K562 (cell line): Measurements from ENCODE around the gene MAB21L3.

ENCODE experiments used
- CEBPG ChIP-seq, 3 experiments: fragments of 200-800 bp in 1 of 3; sonication (Bioruptor generic) in 1 of 3; sonication (generic) in 1 of 3; formaldehyde crosslinking in 1 of 3; IDR thresholded peaks in 2 of 3; conservative IDR thresholded peaks in 1 of 3; 2 replicates each; pipeline versions ENCODE4 v1.6.1 to v1.8.0; 2016 to 2022; ENCODE audit warnings: missing compliant biosample characterization in 2 of 3, missing genetic modification characterization in 2 of 3, mild to moderate bottlenecking in 1 of 3, missing genetic modification reagents in 1 of 3
- CTCF ChIP-seq, 3 experiments: IDR thresholded peaks in 2 of 3; conservative IDR thresholded peaks in 1 of 3; 2 replicates each; pipeline ENCODE4 v1.5.1; 2011 to 2012; ENCODE audit warnings: low read length in 3 of 3, mild to moderate bottlenecking in 3 of 3, control low read depth in 2 of 3, improper control_type of control experiment in 1 of 3, inconsistent platforms in 1 of 3, low read depth in 1 of 3, mixed read lengths in 1 of 3, moderate library complexity in 1 of 3; ENCODE audit not compliant: insufficient read depth in 2 of 3
- EZH2 ChIP-seq: IDR thresholded peaks from 2 replicates; pipeline ENCODE4 v1.6.1; 2012; ENCODE audit warnings: low read depth, mild to moderate bottlenecking, inconsistent platforms, low read length, borderline replicate concordance
- GTF2A2 ChIP-seq: IDR thresholded peaks from 2 replicates; pipeline ENCODE4 v1.6.1; 2016; ENCODE audit warnings: mild to moderate bottlenecking, missing genetic modification characterization, missing compliant biosample characterization
- MAFK ChIP-seq: IDR thresholded peaks from 2 replicates; pipeline ENCODE4 v1.6.1; 2011; ENCODE audit warnings: low read length, improper control_type of control experiment
- NR1H2 ChIP-seq: sonication (generic); formaldehyde crosslinking; IDR thresholded peaks from 2 replicates; pipeline ENCODE4 v1.4.0; 2020; ENCODE audit warnings: mild to moderate bottlenecking, missing genetic modification reagents
- NR2C2 ChIP-seq, 2 experiments: fragments of 200-800 bp in 1 of 2; sonication (Bioruptor generic) in 1 of 2; sonication (generic) in 1 of 2; formaldehyde crosslinking in 1 of 2; IDR thresholded peaks; 2 replicates each; pipeline versions ENCODE4 v1.6.1 to v1.8.0; 2016 to 2022; ENCODE audit warnings: mild to moderate bottlenecking in 1 of 2, missing compliant biosample characterization in 1 of 2, missing genetic modification characterization in 1 of 2, missing genetic modification reagents in 1 of 2
- ZBTB7A ChIP-seq: IDR thresholded peaks from 2 replicates; pipeline ENCODE4 v1.6.1; 2011; ENCODE audit warnings: low read depth, mild to moderate bottlenecking, low read length, moderate library complexity, borderline replicate concordance; ENCODE audit not compliant: control insufficient read depth
- ZNF232 ChIP-seq: sonication (generic); formaldehyde crosslinking; IDR thresholded peaks from 2 replicates; pipeline ENCODE4 v1.8.0; 2022; ENCODE audit warnings: mild to moderate bottlenecking, missing genetic modification reagents
- ZNF384 ChIP-seq: IDR thresholded peaks from 2 replicates; pipeline ENCODE4 v1.6.1; 2012; ENCODE audit warnings: low read depth, low read length, improper control_type of control experiment
- TF ChIP-seq, protein P1 (sequence below): fragments of 250-450 bp; sonication (Bioruptor Pico); IDR thresholded peaks from 2 replicates; pipeline ENCODE4 v1.4.0; 2020
- TF ChIP-seq, protein P2 (sequence below), 2 experiments: fragments of 450-650 bp; formaldehyde crosslinking in 1 of 2; IDR thresholded peaks; 2 replicates each; pipeline versions ENCODE4 v1.4.0 to v1.6.1; 2014 to 2020; ENCODE audit warnings: mild to moderate bottlenecking in 2 of 2, borderline replicate concordance in 1 of 2, low read depth in 1 of 2

DNA sequence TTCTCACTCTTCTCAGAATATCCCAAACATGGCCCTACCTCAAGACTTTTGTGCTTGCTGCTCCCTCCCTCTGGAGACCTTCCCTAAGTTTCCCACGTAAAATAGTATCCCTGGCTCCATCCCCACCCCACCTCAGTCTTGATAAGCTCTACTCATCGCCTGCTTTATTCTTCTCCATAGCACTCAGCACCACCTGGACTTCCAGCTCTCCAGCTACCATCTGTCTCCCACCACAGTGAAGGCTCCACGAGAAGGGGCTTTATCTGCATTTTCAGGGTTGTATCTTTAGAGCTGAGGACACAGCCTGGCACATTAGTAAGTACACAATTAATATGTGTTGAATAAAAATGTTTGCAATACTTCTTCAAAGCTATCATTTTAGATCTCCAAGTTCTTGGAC, 37.8 kb downstream of the MAB21L3 start:
- TF ChIP-seq, protein P1, sequence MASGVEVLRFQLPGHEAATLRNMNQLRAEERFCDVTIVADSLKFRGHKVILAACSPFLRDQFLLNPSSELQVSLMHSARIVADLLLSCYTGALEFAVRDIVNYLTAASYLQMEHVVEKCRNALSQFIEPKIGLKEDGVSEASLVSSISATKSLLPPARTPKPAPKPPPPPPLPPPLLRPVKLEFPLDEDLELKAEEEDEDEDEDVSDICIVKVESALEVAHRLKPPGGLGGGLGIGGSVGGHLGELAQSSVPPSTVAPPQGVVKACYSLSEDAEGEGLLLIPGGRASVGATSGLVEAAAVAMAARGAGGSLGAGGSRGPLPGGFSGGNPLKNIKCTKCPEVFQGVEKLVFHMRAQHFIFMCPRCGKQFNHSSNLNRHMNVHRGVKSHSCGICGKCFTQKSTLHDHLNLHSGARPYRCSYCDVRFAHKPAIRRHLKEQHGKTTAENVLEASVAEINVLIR: no peak
- TF ChIP-seq MAFK: no peak
- TF ChIP-seq ZNF384: no peak
- no peak for TF ChIP-seq EZH2
- TF ChIP-seq, protein P2, sequence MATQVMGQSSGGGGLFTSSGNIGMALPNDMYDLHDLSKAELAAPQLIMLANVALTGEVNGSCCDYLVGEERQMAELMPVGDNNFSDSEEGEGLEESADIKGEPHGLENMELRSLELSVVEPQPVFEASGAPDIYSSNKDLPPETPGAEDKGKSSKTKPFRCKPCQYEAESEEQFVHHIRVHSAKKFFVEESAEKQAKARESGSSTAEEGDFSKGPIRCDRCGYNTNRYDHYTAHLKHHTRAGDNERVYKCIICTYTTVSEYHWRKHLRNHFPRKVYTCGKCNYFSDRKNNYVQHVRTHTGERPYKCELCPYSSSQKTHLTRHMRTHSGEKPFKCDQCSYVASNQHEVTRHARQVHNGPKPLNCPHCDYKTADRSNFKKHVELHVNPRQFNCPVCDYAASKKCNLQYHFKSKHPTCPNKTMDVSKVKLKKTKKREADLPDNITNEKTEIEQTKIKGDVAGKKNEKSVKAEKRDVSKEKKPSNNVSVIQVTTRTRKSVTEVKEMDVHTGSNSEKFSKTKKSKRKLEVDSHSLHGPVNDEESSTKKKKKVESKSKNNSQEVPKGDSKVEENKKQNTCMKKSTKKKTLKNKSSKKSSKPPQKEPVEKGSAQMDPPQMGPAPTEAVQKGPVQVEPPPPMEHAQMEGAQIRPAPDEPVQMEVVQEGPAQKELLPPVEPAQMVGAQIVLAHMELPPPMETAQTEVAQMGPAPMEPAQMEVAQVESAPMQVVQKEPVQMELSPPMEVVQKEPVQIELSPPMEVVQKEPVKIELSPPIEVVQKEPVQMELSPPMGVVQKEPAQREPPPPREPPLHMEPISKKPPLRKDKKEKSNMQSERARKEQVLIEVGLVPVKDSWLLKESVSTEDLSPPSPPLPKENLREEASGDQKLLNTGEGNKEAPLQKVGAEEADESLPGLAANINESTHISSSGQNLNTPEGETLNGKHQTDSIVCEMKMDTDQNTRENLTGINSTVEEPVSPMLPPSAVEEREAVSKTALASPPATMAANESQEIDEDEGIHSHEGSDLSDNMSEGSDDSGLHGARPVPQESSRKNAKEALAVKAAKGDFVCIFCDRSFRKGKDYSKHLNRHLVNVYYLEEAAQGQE (IDR thresholded peaks at IDR 0.05; ENCODE audit: borderline replicate concordance): no peak
- TF ChIP-seq, protein P2 (CRISPR knock-in tag; IDR thresholded peaks at IDR 0.05; ENCODE audit: low read depth): no peak
- TF ChIP-seq ZBTB7A: no peak
- TF ChIP-seq CEBPG (CRISPR knock-in tag; IDR thresholded peaks at IDR 0.05): no peak
- TF ChIP-seq CEBPG (tag; conservative IDR thresholded peaks at IDR 0.05 in 1 of 2, IDR thresholded peaks at IDR 0.05 in 1 of 2): no peak
- no peak for TF ChIP-seq ZNF232 (CRISPR knock-in tag)
- no peak for TF ChIP-seq GTF2A2 (tag)
- TF ChIP-seq NR1H2 (CRISPR knock-in tag): no peak
- no peak for TF ChIP-seq CTCF (IDR thresholded peaks at IDR 0.05 in 2 of 3, conservative IDR thresholded peaks at IDR 0.05 in 1 of 3; ENCODE audit: insufficient read depth in 2 of 3, low read depth in 1 of 3, low read length in 3 of 3)
- TF ChIP-seq NR2C2 (CRISPR knock-in tag; IDR thresholded peaks at IDR 0.05): no peak
- no peak for TF ChIP-seq NR2C2 (tag; IDR thresholded peaks at IDR 0.05)
